Right lobe of liver (tissue), 4 donors: ENCODE results near the gene UNC13B.

ENCODE experiments used
- POLR2A ChIP-seq: fragments of 450-650 bp; IDR thresholded peaks from one replicate; pipeline ENCODE4 v1.6.1; 2017; ENCODE audit warnings: antibody characterized with exemption, mild to moderate bottlenecking
- TF ChIP-seq, protein P1 (sequence below), 4 donors: fragments of 200-600 bp in 3 of 4; fragments of 450-650 bp in 1 of 4; IDR thresholded peaks; one replicate each; pipeline versions ENCODE4 v1.5.1 to v1.8.0; 2016 to 2022; ENCODE audit warnings: antibody characterized with exemption in 4 of 4, mild to moderate bottlenecking in 2 of 4
- donor health status: DM: no; HTN: no; CAD: no.
- donor health status: DM: no; HTN: no; CAD: no.
- donor health status: DM: no; HTN: yes; CAD: no.

GRCh38 chr9:35350212-35350611 is 188.4 kb downstream of the UNC13B start:
- TF ChIP-seq POLR2A: no peak
- TF ChIP-seq, protein P1, sequence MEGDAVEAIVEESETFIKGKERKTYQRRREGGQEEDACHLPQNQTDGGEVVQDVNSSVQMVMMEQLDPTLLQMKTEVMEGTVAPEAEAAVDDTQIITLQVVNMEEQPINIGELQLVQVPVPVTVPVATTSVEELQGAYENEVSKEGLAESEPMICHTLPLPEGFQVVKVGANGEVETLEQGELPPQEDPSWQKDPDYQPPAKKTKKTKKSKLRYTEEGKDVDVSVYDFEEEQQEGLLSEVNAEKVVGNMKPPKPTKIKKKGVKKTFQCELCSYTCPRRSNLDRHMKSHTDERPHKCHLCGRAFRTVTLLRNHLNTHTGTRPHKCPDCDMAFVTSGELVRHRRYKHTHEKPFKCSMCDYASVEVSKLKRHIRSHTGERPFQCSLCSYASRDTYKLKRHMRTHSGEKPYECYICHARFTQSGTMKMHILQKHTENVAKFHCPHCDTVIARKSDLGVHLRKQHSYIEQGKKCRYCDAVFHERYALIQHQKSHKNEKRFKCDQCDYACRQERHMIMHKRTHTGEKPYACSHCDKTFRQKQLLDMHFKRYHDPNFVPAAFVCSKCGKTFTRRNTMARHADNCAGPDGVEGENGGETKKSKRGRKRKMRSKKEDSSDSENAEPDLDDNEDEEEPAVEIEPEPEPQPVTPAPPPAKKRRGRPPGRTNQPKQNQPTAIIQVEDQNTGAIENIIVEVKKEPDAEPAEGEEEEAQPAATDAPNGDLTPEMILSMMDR (IDR thresholded peaks at IDR 0.05): no peak
